ENCODE measurements around the gene TAP1. TPM values are rescaled to one million over a fixed set of nuclear protein-coding genes. Genes with fewer than 3 reads are reported as not detected.

TAP1 gene
- total RNA-seq, 1 donor from 2014 or later = 63.9 TPM

- DNase-seq = no peak
- H3K9me3 ChIP-seq = no peaks in the 10 kb centered on the region
- H3K4me3 ChIP-seq = peak overlapping the region; percentile 92
- intact Hi-C loops (cut with DNase I) = no loop called here
- H3K4me1 ChIP-seq = peaks cover 55% of the 10 kb centered on the region
- no peaks in the 10 kb centered on the region for H3K27me3 ChIP-seq (ENCODE audit: low read depth)
- H3K36me3 ChIP-seq = peaks cover 48% of the 10 kb centered on the region
- TF ChIP-seq CTCF (IDR thresholded peaks at IDR 0.05) = no peak
- no peak overlapping the region for H3K27ac ChIP-seq
- ATAC-seq = no peak
Observed at GRCh38 chr6:32842021-32842650, 11.4 kb downstream of the TAP1 start.

DNA sequence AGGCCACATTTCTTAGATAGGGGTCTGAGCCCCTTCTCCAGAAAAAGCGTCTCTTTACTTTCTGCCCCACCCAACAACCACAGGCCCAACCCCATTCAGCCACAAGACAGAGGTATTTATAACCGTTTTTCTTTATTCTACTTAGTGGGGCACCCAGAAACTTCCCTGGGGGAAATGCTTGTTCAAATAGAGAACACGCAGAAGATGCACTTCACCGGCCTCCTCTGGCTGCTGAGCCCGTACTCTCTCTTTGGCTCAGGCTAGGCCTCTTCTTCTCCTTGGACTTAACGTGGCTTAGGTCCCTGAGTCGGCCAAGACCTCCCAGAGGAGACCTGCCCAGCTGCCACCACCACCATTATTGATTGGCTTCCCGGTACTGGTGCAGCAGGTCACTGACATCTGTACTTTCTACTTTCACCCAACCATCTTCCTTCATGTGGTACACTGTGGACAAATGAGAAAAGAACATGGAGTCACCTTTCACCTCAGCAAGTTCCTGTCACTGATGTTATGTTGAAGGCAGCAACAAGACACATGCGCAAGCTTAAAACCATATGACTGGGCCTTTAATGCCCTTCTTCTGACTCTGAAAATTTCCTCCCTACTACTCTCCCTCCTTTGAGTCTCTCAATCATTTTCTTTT is 12.8 kb downstream of the TAP1 start:
- Histone ChIP-seq H3K27me3 (ENCODE audit: low read depth) (no peaks in the 10 kb centered on the region), H3K36me3 (peaks cover 43% of the 10 kb centered on the region), H3K27ac (no peak overlapping the region), H3K9me3 (no peaks in the 10 kb centered on the region), H3K4me3 (no peak overlapping the region), H3K4me1 (peaks cover 53% of the 10 kb centered on the region)
- DNase-seq (no peak), ATAC-seq (no peak)
- intact Hi-C loops (cut with DNase I) = no loop called here
- no peak for TF ChIP-seq CTCF (IDR thresholded peaks at IDR 0.05)

GRCh38 chr6:32839356-32839755 is 14.1 kb downstream of the TAP1 start:
- ATAC-seq = no peak
- intact Hi-C loops (cut with DNase I) = no loop called here
- peak overlapping the region; percentile 93 for H3K27ac ChIP-seq
- H3K9me3 ChIP-seq = no peaks in the 10 kb centered on the region
- no peak for DNase-seq
- TF ChIP-seq CTCF (IDR thresholded peaks at IDR 0.05) = no peak
- H3K4me1 ChIP-seq = peaks cover 42% of the 10 kb centered on the region
- peaks cover 49% of the 10 kb centered on the region for H3K36me3 ChIP-seq
- H3K27me3 ChIP-seq (ENCODE audit: low read depth) = no peaks in the 10 kb centered on the region
- no peak overlapping the region for H3K4me3 ChIP-seq

GRCh38 chr6:32838114-32838958 is 15.2 kb downstream of the TAP1 start, which contains the start of gene TAP2:
Gene TAP2 (minus strand): TSS chr6:32838739. CDS start chr6:32838233, 506 bp downstream.
- Histone ChIP-seq H3K4me1 (peaks cover 42% of the 10 kb centered on the region), H3K9me3 (no peaks in the 10 kb centered on the region), H3K36me3 (peaks cover 55% of the 10 kb centered on the region), H3K27ac (peak within 1 kb of the TSS; percentile 93), H3K4me3 (peak within 1 kb of the TSS; percentile 85), H3K27me3 (ENCODE audit: low read depth) (no peaks in the 10 kb centered on the region)
- peak; percentile 98 for TF ChIP-seq CTCF (IDR thresholded peaks at IDR 0.05)
- intact Hi-C loops (cut with DNase I) = no loop called here
- ATAC-seq = peak; percentile 97 to 99
- peak; percentile 97 for DNase-seq

- Histone ChIP-seq H3K4me3 (peak overlapping the region; percentile 85), H3K36me3 (peaks cover 55% of the 10 kb centered on the region), H3K9me3 (no peaks in the 10 kb centered on the region), H3K27me3 (ENCODE audit: low read depth) (no peaks in the 10 kb centered on the region), H3K4me1 (peaks cover 40% of the 10 kb centered on the region), H3K27ac (peak overlapping the region; percentile 93)
- ATAC-seq (peak; percentile 0 to 1), DNase-seq (no peak)
- TF ChIP-seq CTCF (IDR thresholded peaks at IDR 0.05) = no peak
- intact Hi-C loops (cut with DNase I) = no loop called here
Observed at GRCh38 chr6:32837651-32838113, 15.8 kb downstream of the TAP1 start.

Data from lower lobe of right lung (tissue), 2 donors.